Measurements from ENCODE around the gene PGRMC1.
A peak's percentile ranks its signal among the peaks of the same experiment; 100 is the strongest.
"Not testable (repeated sequence)": the region's sequence is repeated elsewhere in the genome, so short reads cannot be mapped to it uniquely, and the experiment has no call there.

The PGRMC1 gene

DNA sequence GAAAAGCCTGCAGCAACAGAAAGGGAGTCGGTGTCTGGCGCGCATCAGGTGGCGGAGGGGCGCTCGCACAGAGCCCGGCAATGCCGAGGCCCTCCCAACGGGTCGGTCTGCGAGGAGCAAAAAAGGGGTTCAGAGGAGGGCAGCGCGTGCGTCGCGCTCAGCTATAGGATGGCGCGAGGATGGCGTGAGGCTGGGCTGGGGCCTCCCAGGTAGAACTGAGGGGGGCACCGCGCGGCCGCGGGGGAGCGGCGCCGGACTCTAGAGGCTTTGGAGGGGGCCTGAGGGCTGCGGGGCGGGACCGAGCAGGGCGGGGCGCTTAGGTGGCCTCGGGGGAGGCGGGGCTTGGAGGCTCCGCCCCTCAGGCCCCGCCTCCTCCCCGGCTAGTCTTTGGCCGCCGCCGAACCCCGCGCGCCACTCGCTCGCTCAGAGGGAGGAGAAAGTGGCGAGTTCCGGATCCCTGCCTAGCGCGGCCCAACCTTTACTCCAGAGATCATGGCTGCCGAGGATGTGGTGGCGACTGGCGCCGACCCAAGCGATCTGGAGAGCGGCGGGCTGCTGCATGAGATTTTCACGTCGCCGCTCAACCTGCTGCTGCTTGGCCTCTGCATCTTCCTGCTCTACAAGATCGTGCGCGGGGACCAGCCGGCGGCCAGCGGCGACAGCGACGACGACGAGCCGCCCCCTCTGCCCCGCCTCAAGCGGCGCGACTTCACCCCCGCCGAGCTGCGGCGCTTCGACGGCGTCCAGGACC, at the start of gene PGRMC1:
PGRMC1 (plus strand) TSS at position 414 of the 751 bp plus-strand sequence; CDS start at position 493, 79 bp downstream.
- peak; percentile 67 for DNase-seq

DNA sequence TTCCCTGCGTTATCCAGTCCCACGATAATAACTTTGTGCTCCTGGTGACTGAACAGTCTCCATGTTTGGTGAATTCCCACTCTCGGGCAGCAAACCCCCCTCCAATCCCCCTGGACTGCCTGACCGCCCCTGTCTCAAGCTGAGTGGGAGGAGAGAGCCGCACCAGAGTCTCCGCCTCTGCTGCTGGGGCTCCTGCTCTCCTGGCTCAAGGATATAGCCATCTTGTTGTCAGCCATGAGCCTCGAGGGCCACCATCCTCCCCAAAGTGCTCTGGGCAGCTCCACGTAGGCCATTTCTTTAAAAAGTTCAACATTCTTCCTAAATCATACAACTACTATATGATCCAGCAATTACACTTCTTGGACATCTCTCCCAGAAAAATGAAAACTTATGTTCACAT, 49.3 kb upstream of the PGRMC1 start:
- DNase-seq, result no peak

DNA sequence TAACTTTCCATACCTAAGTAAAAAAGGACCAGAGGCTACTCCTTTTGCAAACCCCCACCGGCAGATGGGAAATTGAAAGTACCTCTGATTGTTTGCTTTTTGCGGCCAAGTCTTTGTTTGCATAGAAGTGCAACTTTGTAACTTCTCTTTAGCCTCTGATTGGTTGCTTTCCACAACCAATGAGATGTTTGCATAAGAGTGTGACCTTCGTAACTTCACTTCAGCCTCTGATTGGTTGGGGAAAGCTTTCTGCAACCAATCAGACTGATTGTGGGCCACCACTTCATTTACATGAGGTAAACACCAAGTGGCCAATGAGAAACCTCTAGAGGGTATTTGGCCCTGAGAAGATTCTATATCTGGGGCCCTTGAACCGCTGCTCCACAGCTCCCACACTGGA, 48.8 kb upstream of the PGRMC1 start:
- no peak for DNase-seq

DNA sequence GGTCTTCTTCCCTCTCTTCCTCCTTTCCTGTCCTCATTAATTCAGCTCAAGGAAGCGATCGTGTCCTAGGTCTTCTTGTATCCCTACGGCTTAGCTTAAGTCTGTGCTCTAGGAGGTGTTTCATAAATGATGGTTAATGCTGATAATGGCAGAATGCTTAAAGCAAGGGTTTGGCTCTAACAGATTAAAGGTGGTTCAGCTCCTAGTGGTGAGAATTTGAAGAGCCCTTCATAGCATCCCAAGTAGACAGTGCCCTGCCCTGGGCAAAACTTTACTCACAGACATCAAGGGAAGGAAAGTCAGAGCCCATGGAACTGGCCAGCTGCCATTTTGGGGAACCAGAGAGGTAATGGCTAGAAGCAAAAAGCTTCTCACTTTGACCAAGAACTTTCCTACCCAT, 47.0 kb upstream of the PGRMC1 start:
- DNase-seq, result no peak

DNA sequence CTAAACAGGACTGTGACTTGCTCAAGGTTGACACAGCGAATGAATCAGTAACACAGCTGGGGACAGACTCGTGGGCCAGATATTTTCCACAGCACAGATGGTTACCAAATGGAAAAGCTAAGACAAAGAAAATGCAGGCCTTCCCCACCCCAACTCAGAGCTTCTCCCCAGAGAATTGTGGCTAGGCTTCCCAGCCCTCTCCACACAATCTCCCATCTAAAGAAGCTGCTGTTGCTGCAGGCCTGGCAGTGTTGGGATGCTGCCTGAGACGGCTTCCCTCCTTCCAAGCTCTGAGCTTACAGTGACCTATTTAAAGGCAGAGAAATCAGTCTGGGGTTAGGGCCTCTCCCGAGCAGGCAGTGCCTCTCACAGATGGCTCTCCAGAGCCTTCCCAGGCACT, 46.5 kb upstream of the PGRMC1 start:
- peak; percentile 0 for DNase-seq

DNA sequence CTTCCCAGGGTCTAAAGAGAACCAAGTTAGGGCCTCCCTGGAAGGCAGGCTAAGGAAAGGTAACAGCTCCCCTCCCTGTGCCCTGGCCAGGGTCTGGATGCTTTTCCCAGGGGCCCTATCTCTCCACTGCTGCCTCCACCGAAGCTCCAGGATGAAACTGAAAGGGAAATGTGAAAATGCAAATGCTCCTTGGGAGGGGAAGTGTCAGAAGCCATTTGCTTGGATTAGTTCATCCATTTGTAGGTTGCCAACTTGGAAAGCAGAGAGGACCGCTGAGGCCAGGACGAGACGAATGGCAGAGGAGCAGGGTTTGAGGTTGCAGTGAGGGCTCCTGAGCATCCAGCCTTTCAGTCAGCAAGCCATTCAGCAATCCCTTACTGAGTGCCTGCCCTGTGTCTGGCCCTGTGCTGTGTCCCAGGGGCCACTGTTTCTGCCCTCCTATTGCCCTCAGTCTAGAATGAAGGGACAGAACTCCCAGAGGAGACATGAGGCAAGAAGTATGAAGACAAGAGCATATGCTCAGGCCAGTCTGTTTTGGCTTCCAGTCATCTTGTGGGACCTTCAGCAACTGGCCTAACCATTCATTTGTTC, 45.9 kb upstream of the PGRMC1 start:
- no peak for DNase-seq

DNA sequence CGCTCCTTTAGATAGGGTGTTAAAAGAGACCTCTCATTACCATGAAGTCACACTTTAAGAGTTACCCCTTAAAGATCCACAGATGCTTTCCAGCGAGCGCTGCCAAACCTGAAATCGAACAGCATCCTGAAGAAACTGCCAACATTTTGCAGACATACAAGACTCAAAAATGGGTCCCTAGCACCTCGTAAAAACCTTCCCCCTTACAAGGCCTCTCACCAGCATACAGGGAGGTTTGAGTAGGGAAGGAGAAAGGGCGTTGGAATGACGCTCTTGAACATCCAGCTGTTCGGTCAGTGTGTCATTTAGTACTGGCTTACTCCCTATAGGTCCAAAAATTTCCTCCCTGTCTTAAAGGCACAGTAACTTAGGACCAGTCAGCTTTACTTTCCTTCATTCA, 45.3 kb upstream of the PGRMC1 start:
- no peak for DNase-seq

DNA sequence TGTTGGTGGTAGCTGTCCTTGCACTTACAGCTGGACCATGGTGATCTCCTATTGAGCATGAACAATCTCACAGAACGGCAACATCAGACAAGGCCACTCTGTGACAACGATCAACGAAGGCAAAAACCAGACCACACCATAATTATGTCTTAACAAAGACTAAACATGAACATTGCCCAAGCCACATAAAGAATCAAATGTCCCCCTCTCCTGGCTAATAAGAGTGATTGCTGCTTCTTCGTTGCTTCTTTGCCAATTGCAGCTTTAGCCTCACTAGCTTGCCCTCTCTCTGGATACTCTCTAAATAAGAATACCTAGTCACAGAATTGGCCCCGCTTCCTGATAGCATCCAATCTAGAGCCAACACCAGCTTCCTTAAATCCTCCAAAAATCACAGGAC, 41.5 kb upstream of the PGRMC1 start:
- DNase-seq, result no peak

DNA sequence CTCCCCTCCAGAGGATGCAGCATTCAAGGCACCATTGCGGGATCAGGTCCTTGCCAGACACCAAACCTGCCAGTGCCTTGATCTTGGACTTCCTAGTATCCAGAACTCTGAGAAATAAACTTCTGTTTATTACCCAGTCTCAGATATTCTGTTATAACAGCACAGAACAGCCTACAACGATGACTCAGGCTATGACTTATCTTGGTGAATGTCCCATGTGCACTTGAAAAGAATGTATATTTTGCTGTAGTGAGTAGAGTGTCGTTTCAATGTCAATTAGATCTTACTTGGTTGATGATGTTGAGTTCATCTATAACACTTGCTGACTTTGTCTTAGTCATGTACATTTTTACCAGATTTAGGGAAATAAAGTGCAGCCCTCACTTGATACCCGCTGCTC, 34.5 kb upstream of the PGRMC1 start:
- DNase-seq, result no peak

DNA sequence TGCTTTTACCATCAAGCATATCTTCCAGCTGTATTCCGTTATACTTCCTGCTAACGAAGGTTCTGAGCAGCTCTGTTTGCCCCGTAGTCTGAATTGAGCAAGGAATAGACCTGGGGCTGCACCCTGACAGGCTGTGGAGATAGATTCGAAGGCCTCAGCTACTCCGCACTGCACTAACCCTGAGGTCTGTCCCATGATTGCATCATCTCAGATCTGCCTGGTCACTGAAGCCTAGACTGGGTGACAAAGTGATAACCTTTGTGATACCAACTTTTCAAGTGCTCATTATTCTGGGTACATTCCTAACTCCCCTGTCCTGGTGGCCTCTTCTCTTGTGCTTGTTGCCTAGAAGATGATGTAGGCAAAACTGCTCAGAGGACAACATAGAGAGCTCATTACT, 29.9 kb upstream of the PGRMC1 start:
- no peak for DNase-seq

DNA sequence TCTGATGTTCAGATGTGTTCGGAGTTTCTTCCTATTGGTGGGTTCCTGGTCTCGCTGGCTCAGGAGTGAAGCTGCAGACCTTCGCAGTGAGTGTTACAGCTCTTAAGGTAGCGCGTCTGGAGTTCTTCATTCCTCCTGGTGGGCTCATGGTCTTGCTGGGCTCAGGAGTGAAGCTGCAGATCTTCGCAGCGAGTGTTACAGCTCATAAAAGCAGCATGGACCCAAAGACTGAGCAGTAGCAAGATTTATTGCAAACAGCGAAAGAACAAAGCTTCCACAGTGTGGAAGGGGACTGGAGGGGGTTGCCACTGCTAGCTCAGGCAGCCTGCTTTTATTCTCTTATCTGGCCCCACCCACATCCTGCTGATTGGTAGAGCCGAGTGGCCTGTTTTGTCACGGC, 28.6 kb upstream of the PGRMC1 start:
- not testable (repeated sequence) for DNase-seq

DNA sequence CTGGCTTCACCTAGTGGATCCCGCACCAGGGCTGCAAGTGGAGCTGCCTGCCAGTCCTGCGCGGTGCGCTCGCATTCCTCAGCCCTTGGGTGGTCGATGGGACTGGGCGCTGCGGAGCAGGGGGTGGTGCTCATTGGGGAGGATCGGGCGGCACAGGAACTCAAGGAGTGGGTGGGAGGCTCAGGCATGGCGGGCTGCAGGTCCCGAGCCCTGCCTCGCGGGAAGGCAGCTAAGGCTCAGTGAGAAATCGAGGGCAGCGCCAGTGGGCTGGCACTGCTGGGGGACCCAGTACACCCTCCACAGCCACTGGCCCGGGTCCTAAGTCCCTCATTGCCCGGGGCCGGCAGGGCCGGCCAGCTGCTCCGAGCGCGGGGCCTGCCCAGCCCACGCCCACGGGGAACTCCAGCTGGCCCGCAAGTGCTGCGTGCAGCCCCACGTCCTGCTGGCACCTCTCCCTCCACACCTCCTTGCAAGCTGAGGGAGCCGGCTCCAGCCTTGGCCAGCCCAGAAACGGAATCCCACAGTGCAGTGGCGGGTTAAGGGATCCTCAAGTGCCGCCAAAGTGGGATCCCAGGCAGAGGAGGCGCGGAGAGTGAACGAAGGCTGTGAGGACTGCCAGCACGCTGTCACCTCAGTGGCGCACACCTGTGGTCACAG, 27.6 kb upstream of the PGRMC1 start:
- no peak for DNase-seq

DNA sequence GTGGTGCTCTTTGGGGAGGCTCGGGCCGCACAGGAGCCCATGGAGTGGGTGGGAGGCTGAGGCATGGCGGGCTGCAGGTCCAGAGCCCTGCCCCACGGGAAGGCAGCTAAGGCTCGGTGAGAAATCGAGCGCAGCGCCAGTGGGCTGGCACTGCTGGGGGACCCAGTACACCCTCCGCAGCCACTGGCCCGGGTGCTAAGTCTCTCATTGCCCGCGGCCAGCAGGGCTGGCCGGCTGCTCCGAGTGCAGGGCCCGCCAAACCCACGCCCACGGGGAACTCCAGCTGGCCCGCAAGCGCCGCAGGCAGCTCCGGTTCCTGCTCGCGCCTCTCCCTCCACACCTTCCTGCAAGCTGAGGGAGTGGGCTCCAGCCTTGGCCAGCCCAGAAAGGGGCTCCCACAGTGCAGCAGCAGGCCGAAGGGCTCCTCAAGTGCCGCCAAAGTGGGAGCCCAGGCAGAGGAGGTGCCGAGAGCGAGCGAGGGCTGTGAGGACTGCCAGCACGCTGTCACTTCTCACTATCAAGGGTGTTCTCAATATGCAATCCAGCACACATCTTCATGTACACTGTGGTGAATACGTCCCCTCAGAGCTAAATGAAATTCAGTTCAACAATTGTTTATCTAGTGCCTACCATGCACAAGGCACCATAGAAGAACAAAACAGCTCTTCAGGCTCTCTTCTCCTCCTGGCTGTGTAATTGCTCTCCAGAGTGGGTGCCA, 25.0 kb upstream of the PGRMC1 start:
- not testable (repeated sequence) for DNase-seq

DNA sequence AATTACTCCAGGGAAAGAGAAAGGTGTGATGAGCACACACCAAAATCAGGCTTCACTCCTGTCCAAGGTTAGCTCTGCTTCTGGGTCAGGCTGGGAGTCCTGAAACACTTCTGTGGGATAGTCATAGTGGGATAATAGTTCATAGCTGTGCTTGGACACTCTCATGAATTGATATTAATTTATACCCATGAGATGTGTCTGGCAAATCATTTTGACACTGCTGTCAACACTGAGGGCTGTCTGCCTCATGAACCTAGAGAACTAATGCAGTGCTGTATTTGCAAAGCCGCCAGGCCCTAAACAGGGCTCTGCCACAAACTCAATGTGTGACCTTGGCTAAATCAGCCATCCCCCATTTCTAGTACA, 24.5 kb upstream of the PGRMC1 start:
- no peak for DNase-seq

DNA sequence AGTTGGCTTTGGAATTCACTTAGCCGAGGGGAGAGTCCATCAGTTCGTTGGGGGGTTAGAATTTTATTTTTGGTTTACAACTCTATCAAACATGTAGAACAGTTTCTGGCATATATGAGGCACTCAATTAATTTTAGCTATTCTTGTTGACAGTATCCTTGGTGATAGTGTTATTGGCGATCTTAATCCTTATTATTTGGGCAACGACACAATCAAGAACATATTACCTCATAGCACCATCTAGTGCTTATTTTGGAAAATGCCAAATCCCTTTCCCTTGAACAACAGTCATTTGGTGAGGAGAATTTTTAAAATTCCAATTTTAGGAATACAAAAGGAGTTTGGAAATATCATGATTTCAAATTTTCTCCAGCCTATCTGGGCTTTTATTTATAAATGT, 17.9 kb upstream of the PGRMC1 start:
- peak; percentile 1 for DNase-seq

DNA sequence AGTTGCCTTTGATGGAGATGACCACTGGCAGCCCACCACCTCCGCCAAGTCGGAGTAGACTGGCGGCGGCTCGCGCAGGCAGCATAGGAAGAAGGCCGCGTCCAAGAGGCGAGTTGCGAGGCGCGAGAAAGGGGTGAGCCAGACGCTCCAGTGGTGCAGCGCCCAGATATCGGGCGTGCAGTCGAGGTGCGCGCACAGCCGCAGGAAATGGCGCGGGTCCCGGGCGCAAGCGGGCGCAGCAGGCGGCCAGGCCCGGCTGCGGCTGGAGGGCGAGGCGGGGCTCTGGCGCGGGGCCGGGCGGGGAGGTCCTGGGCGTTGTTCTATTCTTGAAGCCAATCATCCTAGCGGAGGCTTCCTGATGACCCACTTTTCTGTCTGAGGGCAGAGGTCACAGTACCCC, 13.2 kb upstream of the PGRMC1 start:
- no peak for DNase-seq

DNA sequence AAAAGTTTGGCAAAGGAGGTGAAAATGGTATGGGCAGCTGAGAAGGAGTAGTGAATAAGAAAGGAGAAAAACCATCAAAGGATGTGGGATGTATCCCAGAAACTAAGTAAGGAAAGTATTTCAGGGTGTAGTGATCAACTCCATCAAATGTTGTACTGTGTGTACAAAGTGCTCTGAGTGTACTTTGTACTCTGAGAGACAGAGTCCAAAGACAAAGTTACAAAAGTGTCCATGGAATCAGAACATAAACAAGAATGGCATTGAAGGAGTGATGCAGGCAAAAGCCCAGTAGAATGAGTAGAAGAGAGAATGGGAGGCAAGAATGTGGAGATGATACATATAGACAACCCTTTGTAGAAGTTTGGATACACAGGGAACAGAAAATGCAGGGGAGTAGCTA, 12.3 kb upstream of the PGRMC1 start:
- DNase-seq, result no peak

DNA sequence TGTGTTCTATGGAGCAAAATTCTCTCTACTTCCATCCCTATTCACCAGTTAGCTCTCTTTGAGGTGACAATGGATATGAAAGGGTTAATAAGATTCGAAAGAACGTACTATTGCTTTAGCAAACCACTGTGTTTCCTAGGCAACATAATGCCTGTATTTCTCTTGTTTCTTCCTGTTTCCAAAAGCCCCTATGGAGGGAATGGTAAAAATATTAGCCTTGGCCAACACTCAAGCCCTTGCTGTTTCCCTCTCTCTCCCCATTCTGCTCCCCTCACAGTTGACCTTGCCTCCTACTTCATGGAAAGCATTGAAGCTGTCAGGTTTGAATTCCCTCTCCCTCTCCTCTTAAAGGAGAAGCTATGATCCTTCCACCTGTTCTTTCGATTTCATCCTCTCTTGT, 9.6 kb upstream of the PGRMC1 start:
- DNase-seq, result no peak

DNA sequence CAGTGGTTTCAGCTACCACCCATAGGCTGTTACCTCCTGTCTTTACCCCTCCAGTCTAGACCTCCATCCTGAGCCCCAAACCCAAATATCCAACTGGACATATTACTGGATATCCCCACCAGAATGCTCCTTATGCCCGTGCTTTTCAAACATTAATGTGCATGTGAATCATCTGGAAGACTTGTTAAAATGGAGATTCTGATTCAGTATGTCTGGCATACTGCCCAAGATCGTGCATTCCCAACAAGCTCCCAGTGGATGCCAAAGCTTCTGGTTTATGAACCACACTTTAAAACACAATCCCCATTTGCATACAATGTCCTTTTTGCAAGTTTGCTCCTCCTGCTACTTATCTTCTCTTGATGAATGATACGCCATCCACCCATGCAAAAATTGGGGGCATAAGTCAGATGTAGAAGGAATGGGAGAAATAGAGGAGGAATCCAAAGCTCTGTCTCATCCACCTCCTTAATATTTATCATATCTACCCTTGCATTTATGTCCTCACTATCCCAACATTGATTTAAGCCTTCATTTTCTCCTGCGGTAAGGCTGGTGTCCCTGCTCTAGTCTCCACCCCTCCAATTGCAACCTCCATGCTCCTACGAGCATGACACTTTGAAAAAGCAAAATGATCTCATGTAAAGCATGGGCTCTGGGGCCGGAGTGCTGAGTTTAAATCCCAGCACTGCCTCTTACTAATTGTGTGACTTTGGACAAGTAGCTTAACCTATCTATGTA, 7.4 kb upstream of the PGRMC1 start:
- DNase-seq, result no peak

DNA sequence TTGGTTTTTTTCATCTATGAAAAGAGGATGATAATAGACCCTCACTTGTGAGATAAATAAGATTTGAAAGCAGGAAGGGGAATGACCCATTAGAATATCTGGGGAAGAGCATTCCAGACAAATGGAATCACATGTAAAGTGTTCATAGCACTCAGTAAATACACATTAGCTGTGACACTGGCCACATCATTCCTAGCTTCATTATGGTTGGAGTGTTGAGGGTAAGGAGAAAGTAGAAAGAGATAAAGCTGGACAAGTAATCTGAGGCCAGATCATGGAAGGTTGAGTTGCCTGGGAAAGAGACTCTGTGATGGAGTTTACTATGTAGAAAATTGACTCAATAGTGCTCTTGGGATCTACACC, 6.9 kb upstream of the PGRMC1 start:
- no peak for DNase-seq

DNA sequence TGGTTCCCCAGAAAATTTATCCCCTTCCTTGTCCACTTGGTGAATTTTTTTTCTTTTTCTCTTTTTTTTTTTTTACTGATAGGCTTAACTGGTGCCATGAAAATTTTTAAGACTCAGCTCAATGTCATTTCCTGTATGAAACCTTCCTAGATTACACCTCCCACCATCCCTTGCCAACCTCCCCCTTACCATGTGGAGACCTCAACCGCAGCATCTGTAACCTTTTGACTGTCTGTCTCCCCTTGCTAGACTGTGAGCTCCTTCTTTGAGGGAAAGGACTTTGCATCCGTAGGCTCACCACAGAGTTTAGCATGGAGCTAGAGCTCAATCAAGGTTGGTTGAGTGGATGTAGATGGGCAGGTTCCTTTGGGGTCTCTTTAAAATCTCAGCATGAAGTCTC, 5.2 kb upstream of the PGRMC1 start:
- DNase-seq, result no peak

DNA sequence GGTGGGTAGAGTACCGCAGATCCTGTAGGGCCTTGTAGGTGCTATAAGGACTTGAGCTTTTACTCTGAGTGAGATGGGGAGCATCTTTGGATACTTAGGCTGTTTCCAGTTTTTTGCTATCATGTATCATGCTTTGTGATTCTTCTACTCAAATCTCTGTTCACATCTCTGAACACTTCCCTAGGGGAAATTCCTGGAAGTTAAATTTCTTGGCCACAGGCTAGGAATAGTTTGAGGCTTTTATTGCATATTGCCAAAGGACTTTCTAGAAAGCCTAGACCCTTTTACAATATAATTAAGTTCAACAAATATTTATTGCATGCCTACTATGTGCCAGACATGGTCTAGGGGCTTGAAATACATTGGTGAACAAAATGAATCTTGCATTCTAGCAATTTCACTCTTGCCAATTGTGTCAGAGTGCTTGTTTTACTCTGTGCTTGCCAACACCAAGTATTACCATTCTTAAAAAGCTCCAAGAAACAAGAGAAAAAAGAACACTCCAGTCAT, 4.1 kb upstream of the PGRMC1 start:
- no peak for DNase-seq

DNA sequence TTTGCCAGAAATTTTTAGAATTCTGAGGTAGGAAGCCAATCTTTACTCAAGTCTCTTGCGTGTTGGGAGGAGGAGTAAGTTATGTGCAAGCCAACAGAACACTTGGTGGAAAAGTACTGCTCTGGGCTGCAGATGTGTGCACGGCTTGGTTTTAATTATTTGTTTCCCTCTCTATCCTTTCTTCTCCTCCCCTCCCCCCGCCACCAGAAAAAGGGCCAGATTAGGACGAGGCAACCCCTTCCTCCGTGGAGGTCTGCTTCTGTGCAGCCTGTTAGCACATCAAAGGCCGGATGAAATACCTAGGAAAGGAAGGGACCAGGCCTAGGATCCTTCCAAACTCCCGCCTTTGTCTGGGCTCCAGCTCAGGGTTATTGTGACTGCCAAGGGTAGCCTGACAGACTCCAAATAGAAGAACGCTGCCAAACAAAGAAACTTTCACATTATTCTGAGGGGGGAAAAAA, 1.0 kb upstream of the PGRMC1 start:
- DNase-seq, result no peak

Data from NCI-H2171 treated with DMSO at 0.1 percent for 48 hours (cell line).